Stimulated activated CD4-positive, alpha-beta T cell treated with anti-CD3 and anti-CD28 coated beads, Interleukin-1b, Interleukin-23, amount 100 ng/mL, for 24 hours (primary cell): ENCODE results near the gene NYAP1.
A peak's percentile ranks its signal among the peaks of the same experiment; 100 is the strongest.

Experiments
- DNase-seq, 4 experiments: peaks; one replicate each; pipeline ENCODE4 v3.0.0-alpha.2; 2020; ENCODE audit warnings: low read depth in 4 of 4, low spot score in 1 of 4

The NYAP1 gene

DNA sequence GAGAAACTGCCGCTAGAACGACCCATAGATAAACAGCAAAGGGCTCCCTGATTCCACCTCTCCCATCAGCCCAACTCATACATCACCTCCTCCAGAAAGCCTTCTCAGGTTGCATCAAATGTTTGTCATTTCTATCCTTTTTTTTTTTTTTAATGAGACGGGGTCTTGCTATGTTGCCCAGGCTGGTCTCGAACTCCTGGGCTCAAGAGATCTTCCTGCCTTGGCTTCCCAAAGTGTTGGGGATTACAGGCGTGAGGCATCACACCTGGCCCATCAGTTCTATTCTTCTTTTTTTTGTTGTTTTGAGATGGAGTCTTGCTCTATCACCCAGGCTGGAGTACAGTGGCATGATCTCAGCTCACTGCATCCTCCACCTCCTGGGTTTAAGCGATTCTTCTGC is 26.7 kb upstream of the NYAP1 start:
- no peak for DNase-seq

DNA sequence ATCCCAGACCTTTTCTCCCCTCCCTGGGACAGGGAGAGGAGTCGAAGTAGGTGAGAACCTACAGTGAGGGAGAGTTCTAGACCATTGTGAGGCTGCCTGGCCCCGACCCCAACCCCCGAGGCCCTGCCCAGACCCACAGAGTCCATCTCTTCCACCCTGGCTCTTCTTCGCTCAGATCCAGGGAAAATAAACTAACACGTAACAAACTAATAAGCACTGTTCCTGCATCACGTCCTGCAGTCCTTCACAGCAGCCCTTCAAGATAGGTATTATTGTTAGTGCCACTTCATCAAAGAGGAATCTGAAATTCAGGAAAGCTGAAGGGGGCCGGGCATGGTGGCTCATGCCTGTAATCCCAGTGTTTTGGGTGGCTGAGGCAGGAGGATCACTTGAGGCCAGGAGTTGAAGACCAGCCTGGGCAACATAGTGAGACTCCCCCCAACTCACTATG is 19.5 kb upstream of the NYAP1 start, which contains the start of gene SPACDR:
Gene SPACDR, minus strand, starts transcription at position 51 of the 451 bp plus-strand sequence. CDS start 235 bp downstream, outside the sequence.
- no peak for DNase-seq

DNA sequence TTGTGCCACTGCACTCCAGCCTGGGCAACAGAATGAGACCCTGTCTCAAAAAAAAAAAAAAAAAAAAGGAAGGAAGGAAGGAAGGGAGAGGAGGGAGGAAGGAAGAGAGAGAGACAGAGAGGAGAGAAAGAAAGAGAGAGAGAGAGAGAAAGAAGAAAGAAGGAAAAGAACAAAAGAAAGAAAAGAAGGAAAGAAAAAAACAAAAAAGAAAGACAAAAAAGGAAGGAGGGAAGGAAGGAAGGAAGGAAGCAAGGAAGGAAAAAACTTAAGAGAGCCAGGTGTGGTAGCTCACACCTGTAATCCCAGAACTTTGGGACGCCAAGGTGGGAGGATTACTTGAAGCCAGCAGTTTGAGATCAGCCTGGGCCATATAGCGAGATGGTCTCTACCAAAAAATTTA is 18.9 kb upstream of the NYAP1 start:
- DNase-seq, result no peak

DNA sequence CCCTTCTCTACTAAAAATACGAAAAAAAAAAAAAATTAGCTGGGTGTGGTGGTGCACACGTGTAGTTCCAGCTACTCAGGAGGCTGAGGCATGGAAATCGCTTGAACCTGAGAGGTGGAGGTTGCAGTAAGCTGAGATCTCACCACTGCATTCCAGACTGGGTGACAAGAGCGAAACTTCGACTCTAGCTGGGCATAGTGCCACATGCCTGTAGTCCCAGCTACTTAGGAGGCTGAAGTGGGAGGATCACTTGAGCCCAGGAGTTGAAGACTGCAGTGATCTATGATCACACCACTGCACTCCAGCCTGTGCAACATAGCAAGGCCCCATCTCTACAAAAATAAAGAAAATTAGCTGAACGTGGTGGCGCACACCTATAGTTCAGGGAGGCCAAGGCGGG is 18.4 kb upstream of the NYAP1 start:
- DNase-seq, result no peak

DNA sequence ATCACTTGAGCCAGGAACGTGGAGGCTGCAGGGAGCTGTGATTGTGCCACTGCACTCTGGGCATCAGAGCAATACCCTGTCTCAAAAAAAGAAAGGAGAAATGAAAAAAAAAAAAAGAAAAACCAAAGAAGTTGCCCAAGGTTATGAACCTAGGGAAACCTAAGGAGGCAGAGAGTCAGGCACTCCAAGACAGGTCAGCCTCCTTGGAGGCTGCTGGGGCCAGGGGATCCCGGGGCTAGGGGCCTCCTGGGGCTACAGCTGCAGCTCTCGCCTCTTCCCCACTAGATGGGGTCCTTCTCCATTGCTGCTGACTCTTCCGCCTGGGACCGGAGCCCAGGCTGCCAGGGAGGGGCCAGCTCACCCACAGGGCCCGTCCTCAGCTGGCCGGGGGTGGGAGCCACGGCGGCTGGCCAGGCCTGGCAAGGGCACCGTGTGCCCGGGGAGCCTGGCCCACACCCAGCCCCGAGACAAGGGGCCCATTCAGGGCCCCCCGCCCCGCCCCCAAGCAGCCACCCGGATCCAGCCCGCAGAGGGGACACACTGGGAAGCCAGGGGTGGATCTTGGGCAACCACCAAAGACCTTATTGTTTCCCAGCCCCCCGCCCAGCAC is 17.9 kb upstream of the NYAP1 start:
- no peak for DNase-seq

DNA sequence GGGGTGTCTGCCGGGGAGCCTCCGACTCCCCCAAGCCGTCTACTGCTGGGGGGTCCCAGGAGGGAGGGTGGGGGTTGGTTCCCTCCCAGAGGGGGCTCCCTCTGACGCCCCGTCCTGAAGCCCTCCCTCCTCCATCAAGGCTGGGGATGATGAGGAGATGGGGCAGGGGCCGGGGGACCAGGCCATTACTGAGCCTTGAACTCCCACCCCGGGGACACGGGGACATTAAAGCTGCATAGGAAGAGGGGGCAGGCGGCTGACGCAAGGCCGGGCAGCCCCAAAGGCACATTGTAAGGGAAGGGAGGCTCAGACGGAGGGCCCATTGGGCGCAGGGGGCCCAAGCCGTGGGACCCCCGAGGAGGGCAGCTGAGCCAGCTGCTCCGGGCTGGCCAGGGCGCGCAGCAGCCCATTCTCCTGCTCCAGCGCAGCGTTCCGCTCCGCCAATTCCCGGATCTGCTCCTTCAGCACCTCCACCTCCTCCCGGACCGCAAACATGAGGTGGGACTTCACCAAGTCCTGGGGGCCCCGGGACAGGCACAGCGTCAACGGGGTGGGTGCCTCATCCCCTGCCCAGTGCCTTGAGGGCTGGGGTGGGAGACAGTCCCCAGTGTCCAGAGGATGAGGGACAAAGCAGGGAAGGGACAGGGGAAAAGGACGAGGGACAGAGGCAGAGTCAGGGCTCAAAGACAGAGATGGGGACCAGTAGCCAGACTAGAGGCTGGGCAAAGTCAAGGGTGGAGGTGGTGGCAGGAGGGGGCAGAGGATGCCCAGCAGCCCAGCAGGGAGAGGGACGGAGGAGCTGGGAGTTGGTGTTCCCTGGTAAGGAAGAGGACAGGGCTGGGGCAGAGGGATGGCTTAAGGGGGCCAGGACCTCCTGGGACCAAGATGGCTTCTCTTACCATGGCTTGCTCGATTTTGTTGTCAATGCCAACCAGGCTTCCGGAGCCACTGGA is 16.8 kb upstream of the NYAP1 start:
- no peak for DNase-seq

DNA sequence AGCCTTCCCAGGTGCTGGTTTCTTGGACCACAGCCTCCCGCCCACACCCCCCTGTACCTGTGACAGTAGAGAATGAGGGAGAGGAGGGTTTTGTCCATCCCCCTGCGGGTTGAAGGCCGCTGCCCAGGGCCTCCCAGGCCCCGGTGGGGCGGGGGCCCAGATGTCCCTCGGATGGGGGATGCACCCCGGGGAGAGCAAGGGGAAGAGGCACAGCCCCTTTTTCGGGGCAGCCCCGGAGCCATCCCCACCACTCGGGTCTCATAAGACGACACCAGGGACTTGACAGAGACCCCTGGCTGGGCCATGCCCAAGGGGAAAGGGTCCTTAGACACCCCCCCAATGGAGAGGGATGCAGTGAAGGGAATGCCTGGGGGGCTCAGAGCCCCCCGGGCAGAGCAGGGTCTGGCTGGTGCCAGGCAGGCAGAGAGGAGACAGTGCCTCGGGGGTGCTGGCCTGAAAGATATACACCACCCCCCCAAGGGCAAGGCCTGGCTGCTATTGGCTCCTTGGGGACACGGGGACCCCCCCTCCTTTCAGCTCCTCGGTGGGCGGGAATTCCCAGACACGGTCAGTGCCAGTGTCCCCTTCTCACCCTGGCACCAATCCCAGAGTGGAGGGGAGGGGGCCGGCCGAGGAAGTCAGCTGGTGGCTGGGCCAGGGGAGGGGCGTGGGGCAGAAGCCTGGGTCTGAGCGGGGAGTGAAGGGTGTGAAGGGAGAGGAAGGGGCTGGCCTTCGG is 15.9 kb upstream of the NYAP1 start:
- DNase-seq, result no peak

DNA sequence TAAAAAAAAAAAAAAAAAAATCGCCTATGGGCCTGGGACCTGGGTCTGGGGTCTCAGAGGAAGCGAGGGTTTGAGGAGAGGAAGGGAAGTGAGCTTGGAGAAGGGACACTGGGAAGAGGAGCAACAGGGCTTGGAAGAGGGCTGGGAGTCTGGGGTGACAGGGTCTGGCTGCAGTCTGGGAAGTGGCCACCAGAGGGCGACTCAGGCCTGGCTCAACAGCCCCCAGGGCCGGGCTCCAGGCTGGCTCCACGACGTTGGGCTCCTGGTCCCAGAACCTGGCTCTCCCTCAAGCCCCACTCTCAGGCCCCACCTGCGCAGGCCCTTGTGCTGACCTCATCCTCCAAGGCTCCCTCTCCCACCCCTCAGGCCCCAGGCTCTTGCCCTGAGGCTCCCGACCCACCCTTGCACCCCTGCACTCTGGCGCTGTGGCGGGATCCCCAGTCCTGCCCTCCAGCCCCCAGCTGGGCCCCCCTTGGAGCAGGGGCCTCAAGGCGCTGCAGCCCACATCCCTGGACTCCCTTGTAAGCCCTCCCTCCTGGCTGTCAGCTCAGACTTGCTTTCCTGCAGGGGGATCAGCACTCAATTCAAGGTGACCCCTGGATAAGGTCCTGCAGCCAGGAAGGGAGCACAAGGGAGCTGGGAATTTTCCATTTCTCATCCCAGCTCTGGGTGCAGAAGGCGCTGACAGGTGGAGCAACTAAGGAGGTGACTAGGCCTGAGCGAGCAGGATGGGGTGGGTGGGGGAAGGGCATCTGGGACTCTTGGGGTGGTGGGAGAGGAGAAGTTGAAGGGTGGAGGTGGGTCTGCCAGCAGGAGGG is 14.3 kb upstream of the NYAP1 start:
- peak; percentile 77 to 86 (median 80) for DNase-seq

DNA sequence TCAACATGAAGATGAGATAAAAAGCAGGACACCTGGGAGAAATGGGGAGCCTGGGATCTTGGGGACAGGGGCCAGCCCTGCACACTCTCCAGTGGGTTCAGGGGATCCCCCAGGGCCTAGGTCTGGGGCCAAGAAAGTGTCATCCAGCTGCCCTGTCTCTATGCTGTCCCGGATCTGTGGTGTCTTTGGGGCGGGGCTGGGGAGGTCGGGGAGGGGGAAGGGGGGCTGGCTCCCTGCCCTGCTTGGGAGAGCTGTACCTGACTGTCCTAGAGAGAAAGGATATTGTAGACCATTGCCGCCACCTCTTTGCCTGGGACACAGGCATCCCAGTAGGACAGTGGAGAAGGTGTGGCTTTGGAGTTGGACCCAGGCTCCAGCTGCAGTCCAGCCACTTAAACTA is 12.7 kb upstream of the NYAP1 start:
- DNase-seq, result no peak

DNA sequence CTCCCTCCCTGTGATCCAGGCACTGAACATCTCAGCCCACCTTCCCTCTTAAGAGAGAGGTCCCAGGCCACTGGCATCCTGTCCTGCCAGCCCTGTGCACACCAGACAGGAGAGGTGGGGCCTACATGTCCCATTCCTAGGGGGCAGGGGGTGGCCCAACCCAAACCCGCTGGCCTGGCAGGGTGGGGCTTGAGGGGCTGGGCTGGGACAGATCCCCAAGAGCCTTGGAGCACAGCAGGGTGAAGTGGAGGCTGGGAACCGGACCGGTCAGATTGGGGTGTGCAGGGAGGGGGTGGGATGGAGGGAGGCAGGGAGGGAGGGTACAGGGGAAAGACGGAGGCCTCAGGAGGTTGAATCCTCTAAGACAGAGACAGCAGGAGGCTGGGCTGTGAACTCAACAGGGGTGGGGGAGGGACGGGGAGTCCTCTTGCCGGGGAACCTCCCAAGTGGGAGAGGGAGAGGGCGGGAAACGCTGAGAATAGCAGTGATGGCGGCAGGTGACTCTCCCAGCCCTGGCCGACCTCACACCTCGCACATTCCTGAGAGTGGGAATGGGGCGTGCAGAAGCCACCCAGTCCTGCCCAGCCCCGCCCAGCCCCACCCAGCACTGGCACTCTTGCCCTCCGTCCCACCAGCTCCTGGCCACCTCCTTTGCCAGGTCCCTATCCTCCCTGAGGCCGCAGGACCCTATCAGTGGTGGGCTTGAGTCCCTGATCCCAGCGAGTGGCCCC is 11.4 kb upstream of the NYAP1 start:
- no peak for DNase-seq

DNA sequence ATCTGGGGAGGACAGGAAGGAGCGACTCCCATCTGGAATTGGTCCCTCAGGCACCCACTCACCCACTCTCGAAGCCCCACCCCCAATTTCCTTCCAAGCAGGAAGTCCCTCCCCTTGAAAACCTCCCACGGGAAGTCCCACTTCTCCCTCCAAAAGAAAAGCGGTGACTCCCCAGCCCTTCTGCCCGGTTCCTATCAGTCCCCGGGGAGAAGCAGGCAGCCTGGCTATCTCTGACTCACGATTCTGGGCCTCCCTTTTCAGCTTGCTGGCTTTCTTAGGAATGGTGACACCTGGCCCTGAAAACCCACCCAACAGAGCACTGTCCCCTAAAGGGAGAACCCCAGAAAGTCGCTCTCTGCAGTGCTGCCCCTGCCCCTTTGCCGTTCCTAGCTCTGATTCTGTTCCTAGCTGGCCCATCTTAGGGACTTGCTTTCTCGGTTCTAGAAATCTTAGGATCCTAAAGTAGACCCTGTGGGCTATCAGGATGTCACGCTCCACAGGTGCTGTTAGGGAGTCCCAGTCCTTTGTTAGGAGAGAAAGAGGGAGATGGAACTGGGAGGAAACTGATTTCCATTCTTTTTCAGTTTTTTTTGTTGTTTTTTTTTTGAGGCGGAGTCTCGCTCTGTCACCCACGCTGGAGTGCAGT is 10.8 kb upstream of the NYAP1 start:
- DNase-seq, result no peak

DNA sequence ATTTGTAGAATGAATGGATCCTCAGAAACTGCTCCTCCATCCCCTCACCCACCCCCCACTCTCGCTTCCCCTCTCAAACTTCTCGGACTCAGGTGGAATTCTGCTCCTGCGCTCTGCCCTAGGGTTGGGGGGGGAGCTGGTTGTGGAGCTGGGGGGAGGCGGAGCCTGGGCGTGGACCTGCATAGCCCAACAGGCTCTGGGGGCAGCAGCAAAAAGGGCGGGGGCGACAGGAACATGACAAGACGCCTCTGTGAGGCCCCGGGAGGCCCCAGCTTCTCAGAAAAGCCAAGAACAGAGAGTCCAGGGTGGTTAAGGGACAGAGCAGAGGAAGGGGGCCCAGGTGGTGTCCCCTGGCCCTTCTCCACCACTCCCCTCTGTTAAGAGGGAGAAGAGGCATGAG is 8.2 kb upstream of the NYAP1 start:
- DNase-seq, result no peak

DNA sequence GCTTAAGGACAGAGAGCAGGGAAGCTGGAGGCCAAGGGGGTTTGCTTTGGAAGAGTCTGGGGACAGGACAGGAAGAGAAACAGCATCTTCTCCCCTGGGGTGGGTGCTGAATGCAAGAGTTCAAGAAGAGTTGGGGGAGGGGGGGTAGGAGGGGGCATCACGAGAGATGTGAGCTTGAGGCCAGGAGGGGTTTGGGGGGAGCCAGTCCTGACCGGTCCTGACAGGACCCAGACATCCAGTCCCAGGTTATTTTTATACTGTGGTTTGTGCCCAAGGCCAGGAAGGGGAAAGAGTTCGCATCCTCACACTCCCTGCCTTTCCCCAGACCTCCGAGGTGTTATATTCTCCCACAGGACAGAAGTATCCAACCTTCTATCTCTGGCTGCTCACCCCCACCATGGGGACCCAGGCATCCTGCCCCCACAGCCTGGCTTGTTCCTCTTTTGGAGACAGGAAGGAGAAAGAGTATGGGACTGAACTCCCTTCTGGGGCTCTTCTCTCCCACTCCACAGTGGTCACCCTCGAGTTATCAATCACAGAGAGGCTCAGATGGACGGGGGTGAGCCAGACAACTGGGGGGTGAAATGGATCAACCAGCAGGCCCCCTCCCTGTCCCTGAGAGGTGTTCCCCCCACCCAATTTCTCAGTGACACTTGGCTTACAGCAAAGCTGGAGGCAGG is 7.5 kb upstream of the NYAP1 start:
- no peak for DNase-seq

DNA sequence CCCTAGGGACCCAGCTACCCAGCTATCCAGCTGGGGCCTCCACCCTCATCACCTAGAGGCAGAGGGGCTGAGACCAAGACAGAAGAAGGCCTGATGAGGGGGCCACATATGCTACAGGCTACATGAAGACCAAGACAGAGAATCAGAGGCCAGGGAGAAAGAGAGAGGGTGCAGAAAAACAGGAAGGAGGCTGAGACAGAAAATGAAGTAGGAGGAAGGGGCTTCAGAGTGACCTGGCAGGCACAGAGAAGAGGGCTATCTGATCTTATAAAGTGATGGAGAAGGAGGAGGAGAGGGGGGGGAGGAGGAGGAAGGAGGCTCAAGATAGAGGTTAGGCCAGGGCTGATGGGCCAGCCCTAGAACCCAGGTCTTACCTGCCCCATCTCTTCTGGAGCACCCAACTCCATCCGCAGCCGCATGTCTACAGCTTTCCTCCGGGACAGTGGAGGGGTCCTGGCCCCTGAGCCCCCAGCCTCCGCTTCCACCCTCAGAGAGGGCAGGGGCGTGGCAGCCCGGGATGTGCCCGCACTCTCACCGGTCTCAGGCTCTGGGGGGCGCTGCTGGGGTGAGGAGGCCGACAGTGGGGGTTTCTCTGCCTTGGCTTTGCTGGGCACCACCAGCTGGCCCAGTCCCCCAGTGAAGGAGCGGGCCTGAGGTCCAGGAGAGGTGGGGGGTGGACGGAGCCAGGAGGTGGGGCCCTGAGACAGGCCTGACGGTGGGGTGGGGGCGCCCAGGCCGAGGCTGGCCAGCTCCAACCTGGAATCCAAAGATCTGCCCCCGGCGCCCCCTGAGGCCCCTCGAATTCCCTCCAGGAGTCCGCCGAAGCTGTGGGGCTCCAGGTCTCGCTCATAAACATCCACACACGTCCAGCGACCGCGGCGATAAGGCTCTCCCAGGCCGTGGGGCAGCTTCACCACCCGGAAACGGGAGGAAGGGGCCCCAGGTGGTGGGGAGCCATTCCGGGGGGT is 6.5 kb upstream of the NYAP1 start:
- no peak for DNase-seq

DNA sequence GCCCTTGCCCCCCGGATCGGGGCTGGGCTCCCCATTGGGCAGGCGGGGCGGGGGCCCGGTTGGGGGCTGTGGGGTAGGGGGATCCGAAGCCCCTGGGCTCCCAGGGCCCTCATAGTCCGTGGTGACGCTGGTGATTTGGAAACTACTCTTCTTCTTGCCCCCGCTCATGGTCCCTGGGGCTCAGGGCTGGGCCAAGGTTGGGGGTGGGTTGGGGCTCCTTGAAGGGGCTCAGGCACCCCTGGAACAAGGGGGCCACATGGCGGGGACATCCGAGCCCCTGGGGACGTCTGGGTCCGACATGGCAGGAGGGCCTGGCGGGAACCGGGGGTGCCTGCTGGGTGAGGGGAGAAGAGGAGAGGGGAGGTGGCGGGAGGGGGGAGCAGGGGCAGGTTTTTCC is 5.9 kb upstream of the NYAP1 start:
- no peak for DNase-seq

DNA sequence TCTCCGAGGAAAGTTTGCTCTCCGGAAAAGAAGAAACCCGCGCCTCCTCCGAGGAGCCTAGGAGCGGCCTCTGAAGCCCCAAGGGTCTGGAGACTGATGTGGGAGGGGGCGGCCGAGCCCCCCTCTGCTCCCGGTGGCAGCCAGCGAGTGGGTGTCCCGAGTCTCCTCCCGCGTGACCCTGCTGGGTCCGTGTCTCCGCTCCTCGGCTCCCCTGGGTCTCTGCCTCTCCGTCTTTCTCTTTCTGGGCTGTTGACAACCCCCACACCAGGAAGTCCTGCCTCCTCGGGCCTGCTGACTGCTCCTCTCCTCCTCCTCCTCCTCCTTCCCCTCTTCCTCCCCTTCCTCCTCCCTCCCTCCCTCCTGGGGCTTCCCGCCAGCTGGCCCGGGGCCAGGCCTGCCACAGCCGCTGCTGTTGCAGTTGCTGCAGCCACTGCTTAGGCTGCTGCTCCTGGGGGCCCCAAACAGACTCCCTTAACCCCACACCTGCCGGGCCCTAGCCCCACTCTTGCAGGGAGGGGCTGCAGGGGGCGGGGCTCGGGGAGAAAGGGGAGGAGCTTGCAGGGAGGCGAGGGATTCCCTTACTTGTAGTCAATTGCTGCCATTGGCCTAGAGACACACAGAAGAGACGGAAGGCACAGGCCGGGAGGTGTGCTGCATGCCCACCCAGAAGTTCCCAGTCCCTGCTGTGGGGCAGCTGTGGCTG is 4.6 kb upstream of the NYAP1 start, which contains the start of gene TSC22D4:
Gene TSC22D4, minus strand, starts transcription at position 257 of the 703 bp plus-strand sequence. CDS start 1,176 bp downstream, outside the sequence.
- peak; percentile 58 to 87 (median 80) for DNase-seq

DNA sequence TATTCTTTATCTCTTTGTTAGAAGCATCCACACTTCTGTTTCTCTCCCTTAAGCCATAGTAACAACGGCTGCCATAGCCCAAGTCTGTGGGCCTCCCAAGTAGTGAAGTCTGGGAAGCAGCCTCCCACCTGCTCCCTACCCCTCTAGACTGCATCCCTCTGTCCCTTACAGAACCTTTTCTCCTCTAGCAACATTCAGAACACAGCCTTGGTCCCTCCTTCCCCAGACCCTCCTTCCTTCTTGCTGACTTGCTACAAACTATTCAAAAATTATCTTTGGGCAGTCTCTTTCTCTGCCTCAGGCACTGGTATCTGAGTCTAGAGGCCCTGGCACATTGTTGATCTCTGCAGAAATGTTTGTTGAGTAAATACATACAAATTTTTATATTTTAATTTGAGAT is 2.3 kb upstream of the NYAP1 start:
- no peak for DNase-seq
